HepG2 (cell line): Measurements from ENCODE around the gene ONECUT3. TPM values are rescaled to one million over a fixed set of nuclear protein-coding genes. Genes with fewer than 3 reads are reported as not detected.

Source experiments
- AGO2 ChIP-seq: fragments of 200-400 bp; formaldehyde crosslinking; optimal IDR thresholded peaks from 2 replicates; pipeline ENCODE3; 2017; ENCODE audit warnings: mild to moderate bottlenecking, low read depth, low read length, moderate library complexity
- EZH2 ChIP-seq: conservative IDR thresholded peaks from 2 replicates; pipeline ENCODE4 v1.6.1; 2012; ENCODE audit warnings: mild to moderate bottlenecking, low read depth, low read length, moderate library complexity
- GABPB1 ChIP-seq: IDR thresholded peaks from 2 replicates; pipeline ENCODE4 v1.6.1; 2016; ENCODE audit warnings: mild to moderate bottlenecking, missing genetic modification reagents, moderate library complexity, missing compliant biosample characterization
- HDAC1 ChIP-seq: sonication (generic); formaldehyde crosslinking; IDR thresholded peaks from 2 replicates; pipeline ENCODE4 v1.5.1; 2020; ENCODE audit warnings: mild to moderate bottlenecking, missing genetic modification reagents
- JUND ChIP-seq: sonication (generic); formaldehyde crosslinking; IDR thresholded peaks from 2 replicates; pipeline ENCODE4 v1.8.0; 2022; ENCODE audit warnings: mild to moderate bottlenecking, missing genetic modification reagents
- KAT2B ChIP-seq: fragments of 150-350 bp; IDR thresholded peaks from 2 replicates; pipeline ENCODE4 v1.6.1; 2014; ENCODE audit warnings: low read depth, low read length, borderline replicate concordance
- NFATC3 ChIP-seq: sonication (generic); formaldehyde crosslinking; IDR thresholded peaks from 2 replicates; pipeline ENCODE4 v1.5.1; 2020; ENCODE audit warnings: mild to moderate bottlenecking, missing genetic modification reagents
- NPAS2 ChIP-seq: sonication (generic); formaldehyde crosslinking; IDR thresholded peaks from 2 replicates; pipeline ENCODE4 v1.8.0; 2022; ENCODE audit warnings: mild to moderate bottlenecking, missing genetic modification reagents, borderline replicate concordance
- POLR2A ChIP-seq, 2 experiments: IDR thresholded peaks; 2 replicates each; pipeline ENCODE4 v1.6.1; 2011; ENCODE audit warnings: low read depth in 2 of 2, low read length in 2 of 2, mild to moderate bottlenecking in 1 of 2, moderate library complexity in 1 of 2; ENCODE audit not compliant: insufficient read depth in 1 of 2
- RAD21 ChIP-seq: fragments of 450-650 bp; formaldehyde crosslinking; IDR thresholded peaks from 2 replicates; pipeline ENCODE4 v1.5.0; 2020; ENCODE audit warnings: mild to moderate bottlenecking
- SALL1 ChIP-seq: sonication (generic); formaldehyde crosslinking; IDR thresholded peaks from 2 replicates; pipeline ENCODE4 v1.8.0; 2022; ENCODE audit warnings: mild to moderate bottlenecking, missing genetic modification reagents
- SETDB1 ChIP-seq: sonication (generic); formaldehyde crosslinking; IDR thresholded peaks from 2 replicates; pipeline ENCODE4 v1.5.1; 2020; ENCODE audit warnings: missing genetic modification reagents, mild to moderate bottlenecking, borderline replicate concordance
- SOX5 ChIP-seq: IDR thresholded peaks from 2 replicates; pipeline ENCODE4 v1.6.1; 2016; ENCODE audit warnings: borderline replicate concordance
- ZNF263 ChIP-seq: sonication (generic); formaldehyde crosslinking; IDR thresholded peaks from 2 replicates; pipeline ENCODE4 v1.4.0; 2020; ENCODE audit warnings: missing genetic modification reagents
- ZNF274 ChIP-seq: sonication (generic); formaldehyde crosslinking; IDR thresholded peaks from 2 replicates; pipeline ENCODE4 v1.5.1; 2020; ENCODE audit warnings: mild to moderate bottlenecking, missing genetic modification reagents
- ZNF607 ChIP-seq: sonication (generic); formaldehyde crosslinking; IDR thresholded peaks from 2 replicates; pipeline ENCODE4 v1.5.1; 2020; ENCODE audit warnings: missing genetic modification reagents, mild to moderate bottlenecking, borderline replicate concordance
- polyA plus RNA-seq, 8 experiments: library from polyadenylated mRNA; depleted of rRNA in 3 of 8; stranded (reverse) in 7 of 8; unstranded in 1 of 8; fragments of >200 nt; fragmentation: Illumina TruSeq in 4 of 8; extraction: Trizol in 4 of 8; gene quantifications; 2 replicates each; pipeline versions ENCODE4 v1.2.1 to v1.2.3, GENCODE V29; 2011 to 2016; ENCODE audit warnings: low read depth in 4 of 8, missing spikeins in 1 of 8, mixed read lengths in 1 of 8; ENCODE audit not compliant: insufficient read depth in 1 of 8
- total RNA-seq, 5 experiments: library from RNA; depleted of rRNA; stranded (reverse); fragments of >200 nt; fragmentation: Illumina TruSeq; extraction: Trizol; gene quantifications; 2 replicates each; pipeline ENCODE4 v1.2.3, GENCODE V29; 2016; ENCODE audit warnings: low read depth in 1 of 5
- TF ChIP-seq, protein P1 (sequence below): sonication (generic); formaldehyde crosslinking; IDR thresholded peaks from 2 replicates; pipeline ENCODE4 v1.5.1; 2020; ENCODE audit warnings: mild to moderate bottlenecking, missing genetic modification reagents, moderate library complexity
- TF ChIP-seq, protein P2 (sequence below): sonication (generic); formaldehyde crosslinking; IDR thresholded peaks from 2 replicates; pipeline ENCODE4 v1.4.0; 2020; ENCODE audit warnings: mild to moderate bottlenecking, missing genetic modification reagents
- TF ChIP-seq, protein P3 (sequence below): sonication (generic); formaldehyde crosslinking; IDR thresholded peaks from 2 replicates; pipeline ENCODE4 v1.9.0; 2022; ENCODE audit warnings: missing genetic modification reagents, mild to moderate bottlenecking, borderline replicate concordance
- TF ChIP-seq, protein P4 (sequence below): sonication (generic); formaldehyde crosslinking; IDR thresholded peaks from 2 replicates; pipeline ENCODE4 v1.4.0; 2020; ENCODE audit warnings: missing genetic modification reagents, borderline replicate concordance

Gene ONECUT3
- total and polyA plus RNA-seq, 2 of the 13 experiments (the other 11 are each of a cell fraction or from before 2014, with no cell fraction given), result under 0.01 TPM; not detected in 1

DNA sequence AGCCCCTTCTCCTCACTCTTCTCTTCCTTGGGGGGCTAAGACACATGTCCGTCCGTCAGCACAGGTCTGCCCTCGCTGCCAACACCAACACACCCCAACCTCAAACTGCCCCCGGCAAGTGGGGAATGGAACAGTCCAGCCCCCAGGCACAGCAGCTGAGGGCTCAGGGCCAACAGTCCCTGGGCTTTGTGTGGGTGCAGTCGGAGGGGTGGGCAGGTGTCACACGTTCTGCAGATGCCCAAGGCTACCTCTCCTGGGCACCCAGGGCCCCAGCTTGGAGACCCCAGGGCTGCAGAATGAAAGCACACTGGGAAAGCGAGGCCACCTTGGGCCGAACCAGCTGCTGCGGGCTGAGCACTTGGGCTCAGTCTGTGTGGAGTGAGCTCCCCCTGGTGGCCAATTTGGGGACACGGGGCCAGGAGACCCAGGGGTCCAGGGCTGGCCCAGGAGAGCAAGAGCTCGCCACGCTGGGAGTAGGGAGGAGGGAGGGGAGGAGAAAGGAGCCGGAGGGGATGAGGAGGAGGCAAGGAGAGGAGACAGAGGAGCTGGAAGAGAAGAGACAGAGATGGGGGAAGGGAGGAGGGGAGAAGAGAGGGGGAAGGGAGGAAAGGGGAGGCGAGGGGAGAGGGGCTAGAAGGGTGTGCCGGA is 72.7 kb downstream of the ONECUT3 start (continued):
- TF ChIP-seq AGO2 (peak; percentile 69), SETDB1 (CRISPR knock-in tag) (no peak), NFATC3 (CRISPR knock-in tag) (no peak), SALL1 (CRISPR knock-in tag) (peak; percentile 25; the same call in 1 of the 2 replicates), RAD21 (CRISPR knock-in tag) (peak; percentile 86), ZNF607 (no peak), SOX5 (0 out of 2 replicates have a peak, but pooled peaks have one; percentile 10), POLR2A (IDR thresholded peaks at IDR 0.05; ENCODE audit: insufficient read depth in 1 of 2, low read depth in 2 of 2, low read length in 2 of 2) (0 out of 4 replicates have a peak, but pooled peaks of 1 of the 2 experiments have one; percentile 30), NPAS2 (no peak), ZNF274 (CRISPR knock-in tag) (0 out of 2 replicates have a peak, but pooled peaks have one; percentile 37), GABPB1 (CRISPR knock-in tag) (0 out of 2 replicates have a peak, but pooled peaks have one; percentile 25), HDAC1 (CRISPR knock-in tag) (no peak), EZH2 (no peak), JUND (CRISPR knock-in tag) (no peak), KAT2B (no peak), ZNF263 (peak; percentile 83)
- TF ChIP-seq, protein P1, sequence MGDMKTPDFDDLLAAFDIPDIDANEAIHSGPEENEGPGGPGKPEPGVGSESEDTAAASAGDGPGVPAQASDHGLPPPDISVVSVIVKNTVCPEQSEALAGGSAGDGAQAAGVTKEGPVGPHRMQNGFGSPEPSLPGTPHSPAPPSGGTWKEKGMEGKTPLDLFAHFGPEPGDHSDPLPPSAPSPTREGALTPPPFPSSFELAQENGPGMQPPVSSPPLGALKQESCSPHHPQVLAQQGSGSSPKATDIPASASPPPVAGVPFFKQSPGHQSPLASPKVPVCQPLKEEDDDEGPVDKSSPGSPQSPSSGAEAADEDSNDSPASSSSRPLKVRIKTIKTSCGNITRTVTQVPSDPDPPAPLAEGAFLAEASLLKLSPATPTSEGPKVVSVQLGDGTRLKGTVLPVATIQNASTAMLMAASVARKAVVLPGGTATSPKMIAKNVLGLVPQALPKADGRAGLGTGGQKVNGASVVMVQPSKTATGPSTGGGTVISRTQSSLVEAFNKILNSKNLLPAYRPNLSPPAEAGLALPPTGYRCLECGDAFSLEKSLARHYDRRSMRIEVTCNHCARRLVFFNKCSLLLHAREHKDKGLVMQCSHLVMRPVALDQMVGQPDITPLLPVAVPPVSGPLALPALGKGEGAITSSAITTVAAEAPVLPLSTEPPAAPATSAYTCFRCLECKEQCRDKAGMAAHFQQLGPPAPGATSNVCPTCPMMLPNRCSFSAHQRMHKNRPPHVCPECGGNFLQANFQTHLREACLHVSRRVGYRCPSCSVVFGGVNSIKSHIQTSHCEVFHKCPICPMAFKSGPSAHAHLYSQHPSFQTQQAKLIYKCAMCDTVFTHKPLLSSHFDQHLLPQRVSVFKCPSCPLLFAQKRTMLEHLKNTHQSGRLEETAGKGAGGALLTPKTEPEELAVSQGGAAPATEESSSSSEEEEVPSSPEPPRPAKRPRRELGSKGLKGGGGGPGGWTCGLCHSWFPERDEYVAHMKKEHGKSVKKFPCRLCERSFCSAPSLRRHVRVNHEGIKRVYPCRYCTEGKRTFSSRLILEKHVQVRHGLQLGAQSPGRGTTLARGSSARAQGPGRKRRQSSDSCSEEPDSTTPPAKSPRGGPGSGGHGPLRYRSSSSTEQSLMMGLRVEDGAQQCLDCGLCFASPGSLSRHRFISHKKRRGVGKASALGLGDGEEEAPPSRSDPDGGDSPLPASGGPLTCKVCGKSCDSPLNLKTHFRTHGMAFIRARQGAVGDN (CRISPR knock-in tag), result peak; percentile 53
- TF ChIP-seq, protein P2, sequence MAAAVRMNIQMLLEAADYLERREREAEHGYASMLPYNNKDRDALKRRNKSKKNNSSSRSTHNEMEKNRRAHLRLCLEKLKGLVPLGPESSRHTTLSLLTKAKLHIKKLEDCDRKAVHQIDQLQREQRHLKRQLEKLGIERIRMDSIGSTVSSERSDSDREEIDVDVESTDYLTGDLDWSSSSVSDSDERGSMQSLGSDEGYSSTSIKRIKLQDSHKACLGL, result no peak
- TF ChIP-seq, protein P3, sequence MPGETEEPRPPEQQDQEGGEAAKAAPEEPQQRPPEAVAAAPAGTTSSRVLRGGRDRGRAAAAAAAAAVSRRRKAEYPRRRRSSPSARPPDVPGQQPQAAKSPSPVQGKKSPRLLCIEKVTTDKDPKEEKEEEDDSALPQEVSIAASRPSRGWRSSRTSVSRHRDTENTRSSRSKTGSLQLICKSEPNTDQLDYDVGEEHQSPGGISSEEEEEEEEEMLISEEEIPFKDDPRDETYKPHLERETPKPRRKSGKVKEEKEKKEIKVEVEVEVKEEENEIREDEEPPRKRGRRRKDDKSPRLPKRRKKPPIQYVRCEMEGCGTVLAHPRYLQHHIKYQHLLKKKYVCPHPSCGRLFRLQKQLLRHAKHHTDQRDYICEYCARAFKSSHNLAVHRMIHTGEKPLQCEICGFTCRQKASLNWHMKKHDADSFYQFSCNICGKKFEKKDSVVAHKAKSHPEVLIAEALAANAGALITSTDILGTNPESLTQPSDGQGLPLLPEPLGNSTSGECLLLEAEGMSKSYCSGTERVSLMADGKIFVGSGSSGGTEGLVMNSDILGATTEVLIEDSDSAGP (CRISPR knock-in tag), result 0 out of 2 replicates have a peak, but pooled peaks have one; percentile 27
- TF ChIP-seq, protein P4, sequence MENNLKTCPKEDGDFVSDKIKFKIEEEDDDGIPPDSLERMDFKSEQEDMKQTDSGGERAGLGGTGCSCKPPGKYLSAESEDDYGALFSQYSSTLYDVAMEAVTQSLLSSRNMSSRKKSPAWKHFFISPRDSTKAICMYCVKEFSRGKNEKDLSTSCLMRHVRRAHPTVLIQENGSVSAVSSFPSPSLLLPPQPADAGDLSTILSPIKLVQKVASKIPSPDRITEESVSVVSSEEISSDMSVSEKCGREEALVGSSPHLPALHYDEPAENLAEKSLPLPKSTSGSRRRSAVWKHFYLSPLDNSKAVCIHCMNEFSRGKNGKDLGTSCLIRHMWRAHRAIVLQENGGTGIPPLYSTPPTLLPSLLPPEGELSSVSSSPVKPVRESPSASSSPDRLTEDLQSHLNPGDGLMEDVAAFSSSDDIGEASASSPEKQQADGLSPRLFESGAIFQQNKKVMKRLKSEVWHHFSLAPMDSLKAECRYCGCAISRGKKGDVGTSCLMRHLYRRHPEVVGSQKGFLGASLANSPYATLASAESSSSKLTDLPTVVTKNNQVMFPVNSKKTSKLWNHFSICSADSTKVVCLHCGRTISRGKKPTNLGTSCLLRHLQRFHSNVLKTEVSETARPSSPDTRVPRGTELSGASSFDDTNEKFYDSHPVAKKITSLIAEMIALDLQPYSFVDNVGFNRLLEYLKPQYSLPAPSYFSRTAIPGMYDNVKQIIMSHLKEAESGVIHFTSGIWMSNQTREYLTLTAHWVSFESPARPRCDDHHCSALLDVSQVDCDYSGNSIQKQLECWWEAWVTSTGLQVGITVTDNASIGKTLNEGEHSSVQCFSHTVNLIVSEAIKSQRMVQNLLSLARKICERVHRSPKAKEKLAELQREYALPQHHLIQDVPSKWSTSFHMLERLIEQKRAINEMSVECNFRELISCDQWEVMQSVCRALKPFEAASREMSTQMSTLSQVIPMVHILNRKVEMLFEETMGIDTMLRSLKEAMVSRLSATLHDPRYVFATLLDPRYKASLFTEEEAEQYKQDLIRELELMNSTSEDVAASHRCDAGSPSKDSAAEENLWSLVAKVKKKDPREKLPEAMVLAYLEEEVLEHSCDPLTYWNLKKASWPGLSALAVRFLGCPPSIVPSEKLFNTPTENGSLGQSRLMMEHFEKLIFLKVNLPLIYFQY (CRISPR knock-in tag), result peak; percentile 78; the same call in 1 of the 2 replicates
